ENCODE measurements around the gene HSD11B2. TPM values are rescaled to one million over a fixed set of nuclear protein-coding genes. Genes with fewer than 3 reads are reported as not detected.

The HSD11B2 gene
- total and polyA plus RNA-seq, 4 donors: 2.6 to 39.8 (median 6.7) TPM

- no peak overlapping the region for H3K9ac ChIP-seq (ENCODE audit: insufficient read depth in 1 of 2, low read length in 2 of 2)
- H3K4me3 ChIP-seq: peak overlapping the region; percentile 18
- no peaks in the 10 kb centered on the region for H3K36me3 ChIP-seq (ENCODE audit: control insufficient read depth in 4 of 4, insufficient read depth in 4 of 4, low read length in 4 of 4)
- H3K9me3 ChIP-seq (ENCODE audit: control insufficient read depth in 4 of 4, insufficient read depth in 3 of 4, low read length in 3 of 4): no peaks in the 10 kb centered on the region
- H3K27me3 ChIP-seq (ENCODE audit: control insufficient read depth in 3 of 3, insufficient read depth in 3 of 3, low read length in 2 of 3): peaks cover 0 to 10% (median 7%) of the 10 kb centered on the region in 3 donors
- DNase-seq: peak in 2 of 3 donors; percentile 38 to 39
- no peak for TF ChIP-seq CTCF (IDR thresholded peaks at IDR 0.05; ENCODE audit: control extremely low read depth, extremely low read depth)
- no peak for ATAC-seq (ENCODE audit: insufficient read depth, low FRiP score)
- H3K27ac ChIP-seq (ENCODE audit: low read depth in 1 of 2, low read length in 1 of 2): no peak overlapping the region
- 1% methylated on average over 29 to 53 of the region's 53 CpGs for WGBS, 2 donors
- peaks cover 0 to 21% (median 4%) of the 10 kb centered on the region in 5 donors for H3K4me1 ChIP-seq (ENCODE audit: control insufficient read depth in 5 of 5, insufficient read depth in 5 of 5, low read length in 5 of 5)
Observed at GRCh38 chr16:67430504-67430976, 381 bp upstream of the HSD11B2 start.

GRCh38 chr16:67431775-67432505, 1.0 kb downstream of the HSD11B2 start:
- no peak overlapping the region for H3K27ac ChIP-seq (ENCODE audit: low read depth in 1 of 2, low read length in 1 of 2)
- H3K4me1 ChIP-seq (ENCODE audit: control insufficient read depth in 5 of 5, insufficient read depth in 5 of 5, low read length in 5 of 5): peaks cover 0 to 21% (median 0%) of the 10 kb centered on the region in 5 donors
- H3K9ac ChIP-seq (ENCODE audit: insufficient read depth in 1 of 2, low read length in 2 of 2): peak overlapping the region; percentile 20 to 46
- ATAC-seq (ENCODE audit: insufficient read depth, low FRiP score) (no peak), DNase-seq (peak in 2 of 3 donors; percentile 53 to 61)
- H3K9me3 ChIP-seq (ENCODE audit: control insufficient read depth in 4 of 4, insufficient read depth in 3 of 4, low read length in 3 of 4): no peaks in the 10 kb centered on the region
- peaks cover 0 to 9% (median under 1%) of the 10 kb centered on the region in 4 donors for H3K36me3 ChIP-seq (ENCODE audit: control insufficient read depth in 4 of 4, insufficient read depth in 4 of 4, low read length in 4 of 4)
- no peak overlapping the region for H3K4me3 ChIP-seq
- peaks cover 0 to 10% (median 7%) of the 10 kb centered on the region in 3 donors for H3K27me3 ChIP-seq (ENCODE audit: control insufficient read depth in 3 of 3, insufficient read depth in 3 of 3, low read length in 2 of 3)
- no peak for TF ChIP-seq CTCF (IDR thresholded peaks at IDR 0.05; ENCODE audit: control extremely low read depth, extremely low read depth)
- WGBS, 2 donors: 32 to 33% methylated on average over 13 of the region's 13 CpGs

DNA sequence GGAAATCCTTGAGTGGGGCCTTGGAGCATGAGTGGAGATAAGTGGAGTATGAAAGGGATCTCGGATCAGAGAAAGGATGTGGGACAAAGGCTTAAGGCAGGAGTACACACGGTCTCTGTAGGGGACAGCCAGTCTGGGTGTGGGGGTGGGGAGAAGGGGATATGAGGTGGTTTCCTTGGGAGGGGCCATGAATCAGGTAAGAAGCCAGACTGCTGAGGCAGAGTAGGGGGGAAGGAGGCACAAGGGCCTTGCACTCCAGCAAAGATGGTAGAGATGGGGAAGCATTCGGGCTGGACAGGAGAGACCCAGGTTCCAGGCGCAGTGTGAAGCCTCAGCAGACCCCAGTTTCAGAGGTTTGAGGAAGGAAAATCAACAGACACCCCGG, 1.6 kb downstream of the HSD11B2 start:
- TF ChIP-seq CTCF (IDR thresholded peaks at IDR 0.05; ENCODE audit: control extremely low read depth, extremely low read depth): no peak

More for the DNA sequence above, 1.6 kb downstream of the HSD11B2 start:
- H3K4me3 ChIP-seq: no peak overlapping the region
- peak overlapping the region in 1 of 2 donors; percentile 20 for H3K9ac ChIP-seq (ENCODE audit: insufficient read depth in 1 of 2, low read length in 2 of 2)
- 52 to 60% methylated on average over 5 of the region's 5 CpGs for WGBS, 2 donors
- H3K36me3 ChIP-seq (ENCODE audit: control insufficient read depth in 4 of 4, insufficient read depth in 4 of 4, low read length in 4 of 4): peaks cover 0 to 14% (median 3%) of the 10 kb centered on the region in 4 donors
- H3K27ac ChIP-seq (ENCODE audit: low read depth in 1 of 2, low read length in 1 of 2): no peak overlapping the region
- ATAC-seq (ENCODE audit: insufficient read depth, low FRiP score): no peak
- H3K27me3 ChIP-seq (ENCODE audit: control insufficient read depth in 3 of 3, insufficient read depth in 3 of 3, low read length in 2 of 3): peaks cover 0 to 10% (median 7%) of the 10 kb centered on the region in 3 donors
- DNase-seq: no peak
- peaks cover 0 to 21% (median 0%) of the 10 kb centered on the region in 5 donors for H3K4me1 ChIP-seq (ENCODE audit: control insufficient read depth in 5 of 5, insufficient read depth in 5 of 5, low read length in 5 of 5)
- no peaks in the 10 kb centered on the region for H3K9me3 ChIP-seq (ENCODE audit: control insufficient read depth in 4 of 4, insufficient read depth in 3 of 4, low read length in 3 of 4)
